A549 treated with dexamethasone at 1 μM for 4 hours (cell line): ENCODE measurements around the gene EMX2. TPM values are rescaled to one million over a fixed set of nuclear protein-coding genes. Genes with fewer than 3 reads are reported as not detected.

ENCODE experiments used
- total RNA-seq: library from RNA; stranded (reverse); fragments of 200-300 nt; extraction: Qiagen RNA extraction; gene quantifications from 5 replicates; pipeline ENCODE4 v1.2.3, GENCODE V29; 2022

The EMX2 gene
- total RNA-seq: not detected in 5 replicates

GRCh38 chr10:117542706-117543224 lies at the start of gene EMX2:
EMX2 (plus strand) TSS chr10:117542746; CDS start chr10:117543268, 522 bp downstream.

Other genes with a start within 250 kb of the EMX2 start
- gene PDZD8, start 167.3 kb upstream of the EMX2 start, total RNA-seq: 23.9 to 40.6 TPM (median 36.6 TPM) in 5 replicates